Measurements from ENCODE around the gene UBE2D1.

DNA sequence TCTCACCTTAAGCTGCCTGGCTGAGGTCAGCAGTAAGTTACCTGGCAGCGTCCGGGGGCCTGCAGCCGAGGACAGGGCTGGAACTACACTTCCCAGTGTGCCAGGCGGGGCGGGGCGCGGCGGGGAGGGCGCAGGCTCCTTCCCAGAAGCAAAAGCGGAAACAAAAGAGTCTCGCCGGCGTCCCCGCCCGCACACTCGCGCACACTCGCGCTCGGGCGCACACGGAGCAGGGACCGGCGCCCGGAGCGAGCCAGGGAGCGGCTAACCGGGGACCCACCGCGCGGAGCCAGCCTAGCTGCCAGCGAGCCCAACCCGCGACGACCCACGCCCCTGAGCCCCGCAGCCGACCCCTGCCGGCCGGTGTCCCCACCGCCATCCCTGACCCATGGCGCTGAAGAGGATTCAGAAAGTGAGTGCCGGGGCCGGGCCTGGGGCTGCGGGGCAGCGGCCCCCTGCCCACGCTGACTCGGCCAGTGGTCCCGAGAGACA lies at the start of gene UBE2D1:
- TF ChIP-seq POLR2A (IDR thresholded peaks at IDR 0.05; ENCODE audit: low read depth, low read length) (peak; percentile 94), BHLHE40 (IDR thresholded peaks at IDR 0.05; ENCODE audit: low read depth, low read length) (0 out of 2 replicates have a peak, but pooled peaks have one; percentile 15), RFX5 (IDR thresholded peaks at IDR 0.05; ENCODE audit: low read depth, low read length) (no peak)
- TF ChIP-seq, protein P1, sequence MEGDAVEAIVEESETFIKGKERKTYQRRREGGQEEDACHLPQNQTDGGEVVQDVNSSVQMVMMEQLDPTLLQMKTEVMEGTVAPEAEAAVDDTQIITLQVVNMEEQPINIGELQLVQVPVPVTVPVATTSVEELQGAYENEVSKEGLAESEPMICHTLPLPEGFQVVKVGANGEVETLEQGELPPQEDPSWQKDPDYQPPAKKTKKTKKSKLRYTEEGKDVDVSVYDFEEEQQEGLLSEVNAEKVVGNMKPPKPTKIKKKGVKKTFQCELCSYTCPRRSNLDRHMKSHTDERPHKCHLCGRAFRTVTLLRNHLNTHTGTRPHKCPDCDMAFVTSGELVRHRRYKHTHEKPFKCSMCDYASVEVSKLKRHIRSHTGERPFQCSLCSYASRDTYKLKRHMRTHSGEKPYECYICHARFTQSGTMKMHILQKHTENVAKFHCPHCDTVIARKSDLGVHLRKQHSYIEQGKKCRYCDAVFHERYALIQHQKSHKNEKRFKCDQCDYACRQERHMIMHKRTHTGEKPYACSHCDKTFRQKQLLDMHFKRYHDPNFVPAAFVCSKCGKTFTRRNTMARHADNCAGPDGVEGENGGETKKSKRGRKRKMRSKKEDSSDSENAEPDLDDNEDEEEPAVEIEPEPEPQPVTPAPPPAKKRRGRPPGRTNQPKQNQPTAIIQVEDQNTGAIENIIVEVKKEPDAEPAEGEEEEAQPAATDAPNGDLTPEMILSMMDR (conservative IDR thresholded peaks at IDR 0.05; ENCODE audit: low read depth, low read length) = 0 out of 2 replicates have a peak, but pooled peaks have one; percentile 2
- TF ChIP-seq, protein P2, sequence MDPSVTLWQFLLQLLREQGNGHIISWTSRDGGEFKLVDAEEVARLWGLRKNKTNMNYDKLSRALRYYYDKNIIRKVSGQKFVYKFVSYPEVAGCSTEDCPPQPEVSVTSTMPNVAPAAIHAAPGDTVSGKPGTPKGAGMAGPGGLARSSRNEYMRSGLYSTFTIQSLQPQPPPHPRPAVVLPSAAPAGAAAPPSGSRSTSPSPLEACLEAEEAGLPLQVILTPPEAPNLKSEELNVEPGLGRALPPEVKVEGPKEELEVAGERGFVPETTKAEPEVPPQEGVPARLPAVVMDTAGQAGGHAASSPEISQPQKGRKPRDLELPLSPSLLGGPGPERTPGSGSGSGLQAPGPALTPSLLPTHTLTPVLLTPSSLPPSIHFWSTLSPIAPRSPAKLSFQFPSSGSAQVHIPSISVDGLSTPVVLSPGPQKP (IDR thresholded peaks at IDR 0.05; ENCODE audit: borderline replicate concordance, low read depth, low read length) = no peak
